ENCODE data around the gene NEK11. TPM values are rescaled to one million over a fixed set of nuclear protein-coding genes. Genes with fewer than 3 reads are reported as not detected.

NEK11 gene
- total and polyA plus RNA-seq, 4 donors, result 4.0 to 36.3 (median 9.8) TPM

- no peaks in the 10 kb centered on the region for H3K36me3 ChIP-seq (ENCODE audit: control insufficient read depth in 4 of 4, insufficient read depth in 4 of 4, low read length in 4 of 4)
- H3K27ac ChIP-seq (ENCODE audit: low read depth in 1 of 2, low read length in 1 of 2), result no peak overlapping the region
- no peak for ATAC-seq (ENCODE audit: insufficient read depth, low FRiP score)
Observed at GRCh38 chr3:131178710-131179375, 152.2 kb downstream of the NEK11 start.

DNA sequence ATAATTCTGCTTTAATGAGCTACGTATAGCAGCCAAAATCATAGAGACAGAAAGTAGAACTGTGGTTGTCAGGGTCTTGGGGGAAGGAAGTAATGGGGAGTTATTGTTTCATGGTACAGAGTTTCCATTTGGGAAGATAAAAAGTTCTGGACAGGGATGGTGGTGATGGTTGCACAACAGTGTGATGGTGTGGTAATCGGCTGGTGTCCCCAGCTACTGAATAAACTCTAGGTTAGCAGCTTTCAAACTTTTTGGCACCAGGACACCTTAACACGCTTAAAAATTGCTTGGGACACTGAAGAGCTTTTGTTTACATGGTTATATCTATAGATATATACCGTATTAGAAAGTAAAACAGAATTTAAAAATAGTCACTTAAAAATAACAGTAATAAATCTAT is 166.0 kb downstream of the NEK11 start:
- ATAC-seq (ENCODE audit: insufficient read depth, low FRiP score) (no peak), DNase-seq (no peak)
- TF ChIP-seq CTCF (IDR thresholded peaks at IDR 0.05; ENCODE audit: control extremely low read depth, extremely low read depth), result no peak
- H3K36me3 ChIP-seq (ENCODE audit: control insufficient read depth in 4 of 4, insufficient read depth in 4 of 4, low read length in 4 of 4), result no peaks in the 10 kb centered on the region
- H3K27ac ChIP-seq (ENCODE audit: low read depth in 1 of 2, low read length in 1 of 2), result no peak overlapping the region
- no peaks in the 10 kb centered on the region for H3K4me1 ChIP-seq (ENCODE audit: control insufficient read depth in 5 of 5, insufficient read depth in 5 of 5, low read length in 5 of 5)
- no peak overlapping the region for H3K9ac ChIP-seq (ENCODE audit: insufficient read depth in 1 of 2, low read length in 2 of 2)
- no peak overlapping the region for H3K4me3 ChIP-seq
- no peaks in the 10 kb centered on the region for H3K9me3 ChIP-seq (ENCODE audit: control insufficient read depth in 4 of 4, insufficient read depth in 3 of 4, low read length in 3 of 4)
- WGBS, 2 donors, result 64 to 76% methylated on average over 4 of the region's 4 CpGs
- H3K27me3 ChIP-seq (ENCODE audit: control insufficient read depth in 3 of 3, insufficient read depth in 3 of 3, low read length in 2 of 3), result no peaks in the 10 kb centered on the region

More at GRCh38 chr3:131178710-131179375, 152.2 kb downstream of the NEK11 start:
- no peak overlapping the region for H3K9ac ChIP-seq (ENCODE audit: insufficient read depth in 1 of 2, low read length in 2 of 2)
- H3K27me3 ChIP-seq (ENCODE audit: control insufficient read depth in 3 of 3, insufficient read depth in 3 of 3, low read length in 2 of 3), result no peaks in the 10 kb centered on the region
- no peak overlapping the region for H3K4me3 ChIP-seq
- DNase-seq, result no peak
- WGBS, 2 donors, result 85 to 95% methylated on average over 6 of the region's 6 CpGs
- no peaks in the 10 kb centered on the region for H3K4me1 ChIP-seq (ENCODE audit: control insufficient read depth in 5 of 5, insufficient read depth in 5 of 5, low read length in 5 of 5)
- H3K9me3 ChIP-seq (ENCODE audit: control insufficient read depth in 4 of 4, insufficient read depth in 3 of 4, low read length in 3 of 4), result no peaks in the 10 kb centered on the region
- no peak for TF ChIP-seq CTCF (IDR thresholded peaks at IDR 0.05; ENCODE audit: control extremely low read depth, extremely low read depth)

DNA sequence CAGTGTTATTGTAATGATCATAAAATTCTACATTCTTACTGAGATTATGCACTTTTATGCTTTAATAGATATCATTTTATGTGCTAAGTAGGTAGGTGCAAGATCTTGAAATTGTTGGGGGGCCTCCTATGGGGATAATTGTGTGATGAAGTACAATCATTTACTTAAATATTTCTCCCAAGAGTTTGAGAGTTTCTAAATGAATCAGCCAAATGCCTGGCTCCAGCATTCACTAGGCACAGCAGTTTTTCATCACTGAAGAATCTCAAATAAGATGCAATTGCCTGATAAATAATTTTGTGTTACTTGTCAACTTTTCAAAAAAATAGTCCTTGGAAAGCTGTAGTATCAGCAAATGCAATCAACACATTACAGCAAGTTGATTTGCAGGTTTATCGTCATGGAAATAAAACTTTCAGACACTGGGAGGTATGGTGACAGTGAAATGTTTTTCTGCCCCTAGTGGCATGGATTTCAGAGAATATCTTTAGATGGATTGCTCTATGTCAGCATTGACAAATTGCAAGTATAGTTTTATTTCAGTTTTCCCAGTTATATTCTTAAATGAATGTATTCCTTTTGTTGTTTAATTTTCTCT is 167.1 kb downstream of the NEK11 start:
- Histone ChIP-seq H3K27me3 (ENCODE audit: control insufficient read depth in 3 of 3, insufficient read depth in 3 of 3, low read length in 2 of 3) (no peaks in the 10 kb centered on the region), H3K36me3 (ENCODE audit: control insufficient read depth in 4 of 4, insufficient read depth in 4 of 4, low read length in 4 of 4) (peaks cover 0 to 1% (median 0%) of the 10 kb centered on the region in 4 donors), H3K9me3 (ENCODE audit: control insufficient read depth in 4 of 4, insufficient read depth in 3 of 4, low read length in 3 of 4) (no peaks in the 10 kb centered on the region), H3K4me1 (ENCODE audit: control insufficient read depth in 5 of 5, insufficient read depth in 5 of 5, low read length in 5 of 5) (no peaks in the 10 kb centered on the region), H3K4me3 (no peak overlapping the region), H3K9ac (ENCODE audit: insufficient read depth in 1 of 2, low read length in 2 of 2) (no peak overlapping the region), H3K27ac (ENCODE audit: low read depth in 1 of 2, low read length in 1 of 2) (no peak overlapping the region)
- DNase-seq (no peak), ATAC-seq (ENCODE audit: insufficient read depth, low FRiP score) (no peak)
- no peak for TF ChIP-seq CTCF (IDR thresholded peaks at IDR 0.05; ENCODE audit: control extremely low read depth, extremely low read depth)
- WGBS, 2 donors, result 72 to 77% methylated on average over 1 of the region's 1 CpG

All from lung (tissue), 12 donors.